ENCODE data around the gene FGFBP2. TPM values are rescaled to one million over a fixed set of nuclear protein-coding genes. Genes with fewer than 3 reads are reported as not detected.
A peak's percentile ranks its signal among the peaks of the same experiment; 100 is the strongest.

The FGFBP2 gene
- total and polyA plus RNA-seq, 10 donors, result 0.47 to 16.8 (median 4.2) TPM

GRCh38 chr4:15961781-15962510 lies 1.0 kb downstream of the FGFBP2 start:
- H3K36me3 ChIP-seq, result no peaks in the 10 kb centered on the region
- TF ChIP-seq CTCF (IDR thresholded peaks at IDR 0.05 in 8 of 11, conservative IDR thresholded peaks at IDR 0.05 in 3 of 11), result no peak
- TF ChIP-seq POLR2A (IDR thresholded peaks at IDR 0.05), result no peak
- TF ChIP-seq POLR2AphosphoS5 (IDR thresholded peaks at IDR 0.05), result no peak
- peak overlapping the region in 2 of 8 donors; percentile 7 to 39 for H3K4me3 ChIP-seq
- H3K9me3 ChIP-seq, result peaks cover 0 to 8% (median 0%) of the 10 kb centered on the region in 8 donors
- no peaks in the 10 kb centered on the region for H3K27me3 ChIP-seq (replicated peaks in 1 of 7)
- H3K4me1 ChIP-seq, result peaks cover 0 to 31% (median 10%) of the 10 kb centered on the region in 6 donors
- intact Hi-C loops (cut with DNase I; ENCODE audit: low total_unique reads), result no loop called here
- peak overlapping the region in 3 of 8 donors; percentile 10 to 40 (median 39) for H3K27ac ChIP-seq
- DNase-seq, result no peak
- WGBS, 5 donors, result 69 to 74% (median 71%) methylated on average over 16 of the region's 16 CpGs

- Histone ChIP-seq H3K27ac (no peak overlapping the region), H3K9me3 (peaks cover 0 to 10% (median 0%) of the 10 kb centered on the region in 8 donors), H3K36me3 (no peaks in the 10 kb centered on the region), H3K4me1 (peaks cover 0 to 34% (median 8%) of the 10 kb centered on the region in 6 donors), H3K4me3 (no peak overlapping the region), H3K27me3 (replicated peaks in 1 of 7) (no peaks in the 10 kb centered on the region)
- intact Hi-C loops (cut with DNase I; ENCODE audit: low total_unique reads), result loop anchor here (5.0 kb wide), 1 partner anchor 151 kb away; no protein-coding TSS in a partner anchor
- WGBS, 5 donors, result 69 to 80% (median 77%) methylated on average over 2 of the region's 2 CpGs
- TF ChIP-seq CTCF (IDR thresholded peaks at IDR 0.05 in 8 of 11, conservative IDR thresholded peaks at IDR 0.05 in 3 of 11) (no peak), POLR2A (IDR thresholded peaks at IDR 0.05) (no peak), POLR2AphosphoS5 (IDR thresholded peaks at IDR 0.05) (no peak)
- no peak for DNase-seq
These were observed 4.4 kb downstream of the FGFBP2 start for GRCh38 chr4:15958562-15958961.

GRCh38 chr4:15956179-15956850 lies 6.7 kb downstream of the FGFBP2 start:
- Histone ChIP-seq H3K9me3 (peaks cover 0 to 10% (median 0%) of the 10 kb centered on the region in 8 donors), H3K27ac (no peak overlapping the region), H3K27me3 (replicated peaks in 1 of 7) (no peaks in the 10 kb centered on the region), H3K36me3 (no peaks in the 10 kb centered on the region), H3K4me1 (peaks cover 0 to 11% (median 2%) of the 10 kb centered on the region in 6 donors), H3K4me3 (no peak overlapping the region)
- peak; percentile 88 for DNase-seq
- intact Hi-C loops (cut with DNase I; ENCODE audit: low total_unique reads), result loop anchor here (2.0 to 5.0 kb wide), 2 partner anchors 74 to 149 kb away; no protein-coding TSS in a partner anchor
- 47 to 82% (median 57%) methylated on average over 5 to 9 of the region's 9 CpGs for WGBS, 5 donors
- TF ChIP-seq POLR2AphosphoS5 (IDR thresholded peaks at IDR 0.05) (no peak), CTCF (IDR thresholded peaks at IDR 0.05 in 8 of 11, conservative IDR thresholded peaks at IDR 0.05 in 3 of 11) (peak; percentile 65 to 96 (median 84)), POLR2A (IDR thresholded peaks at IDR 0.05) (no peak)

GRCh38 chr4:15955670-15956069 lies 7.3 kb downstream of the FGFBP2 start:
- no peak for DNase-seq
- Histone ChIP-seq H3K9me3 (peaks cover 0 to 10% (median 0%) of the 10 kb centered on the region in 8 donors), H3K4me1 (peaks cover 0 to 9% (median 2%) of the 10 kb centered on the region in 6 donors), H3K27ac (no peak overlapping the region), H3K27me3 (replicated peaks in 1 of 7) (no peaks in the 10 kb centered on the region), H3K4me3 (no peak overlapping the region), H3K36me3 (no peaks in the 10 kb centered on the region)
- 86 to 95% (median 90%) methylated on average over 2 to 3 of the region's 3 CpGs for WGBS, 5 donors
- intact Hi-C loops (cut with DNase I; ENCODE audit: low total_unique reads), result loop anchor here (2.0 to 5.0 kb wide), 2 partner anchors 73 to 148 kb away; no protein-coding TSS in a partner anchor
- TF ChIP-seq CTCF (IDR thresholded peaks at IDR 0.05 in 8 of 11, conservative IDR thresholded peaks at IDR 0.05 in 3 of 11) (no peak), POLR2A (IDR thresholded peaks at IDR 0.05) (no peak), POLR2AphosphoS5 (IDR thresholded peaks at IDR 0.05) (no peak)

Measured in spleen (tissue), 11 donors.